GM21360 (cell line): Measurements from ENCODE around the gene KCNMB3.
A peak's percentile ranks its signal among the peaks of the same experiment; 100 is the strongest.

Experiments used
- ATAC-seq: cut with Tn5 transposase; IDR thresholded peaks from one replicate; pipeline ENCODE4 v1.9.1; 2021; ENCODE audit warnings: mild to moderate bottlenecking, moderate library complexity; ENCODE audit not compliant: unreplicated experiment

Gene KCNMB3

DNA sequence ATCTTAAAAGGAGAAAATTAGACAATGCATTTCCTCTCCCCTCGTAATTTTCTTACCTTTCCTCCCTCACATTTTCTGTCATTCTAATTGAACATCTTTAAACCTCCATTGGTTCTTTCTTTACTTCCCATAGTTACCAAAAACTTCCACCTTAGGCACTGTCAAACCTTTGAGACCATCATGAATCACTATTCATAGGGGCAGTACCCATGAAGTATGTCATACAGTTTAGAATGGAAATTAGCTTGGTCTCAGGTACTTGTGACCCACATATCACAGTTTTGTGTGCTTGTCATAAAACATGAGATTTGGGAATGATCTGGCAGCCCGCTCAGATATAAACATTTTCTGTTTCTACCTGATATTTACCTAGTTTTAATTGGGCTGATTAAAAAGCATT lies 50.1 kb downstream of the KCNMB3 start:
- no peak for ATAC-seq

DNA sequence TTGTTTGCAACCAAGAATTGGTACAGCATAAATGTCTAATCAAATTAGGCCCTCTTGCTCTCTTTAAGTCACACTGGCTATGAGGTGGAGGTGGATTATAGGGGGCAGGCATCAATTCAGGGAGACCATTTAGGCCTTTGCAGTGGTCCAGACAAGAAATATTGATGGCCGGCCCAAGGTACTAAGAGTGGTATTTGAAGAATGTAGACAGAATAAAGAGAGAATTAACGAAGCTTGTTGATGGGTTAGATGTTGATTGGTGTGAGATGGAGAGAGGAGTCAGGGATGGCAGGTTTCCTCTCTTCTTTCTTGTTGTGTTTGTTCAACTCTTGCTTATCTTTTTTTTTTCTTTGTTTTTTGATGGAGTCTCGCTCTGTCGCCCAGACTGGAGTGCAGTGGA lies 54.2 kb downstream of the KCNMB3 start:
- no peak for ATAC-seq

DNA sequence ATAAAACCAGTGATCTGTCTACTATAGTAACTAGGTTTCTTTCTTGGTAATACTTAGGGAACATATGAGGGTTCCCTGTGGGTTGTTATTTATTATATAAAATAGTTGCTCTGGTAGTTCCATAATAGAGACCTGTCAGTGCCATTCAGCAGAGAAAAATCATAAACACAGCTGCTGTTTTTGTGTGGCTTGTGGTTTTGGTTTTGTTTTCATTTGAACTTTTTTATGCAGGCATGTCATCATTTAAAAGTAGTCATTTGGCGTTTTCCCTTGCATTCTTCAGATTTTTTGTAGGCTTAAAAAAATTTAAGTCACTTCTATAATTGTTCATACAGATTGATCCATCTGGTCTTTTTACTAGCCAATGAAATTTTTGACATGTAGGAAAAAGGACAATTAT lies 54.8 kb downstream of the KCNMB3 start:
- peak; percentile 64 for ATAC-seq

DNA sequence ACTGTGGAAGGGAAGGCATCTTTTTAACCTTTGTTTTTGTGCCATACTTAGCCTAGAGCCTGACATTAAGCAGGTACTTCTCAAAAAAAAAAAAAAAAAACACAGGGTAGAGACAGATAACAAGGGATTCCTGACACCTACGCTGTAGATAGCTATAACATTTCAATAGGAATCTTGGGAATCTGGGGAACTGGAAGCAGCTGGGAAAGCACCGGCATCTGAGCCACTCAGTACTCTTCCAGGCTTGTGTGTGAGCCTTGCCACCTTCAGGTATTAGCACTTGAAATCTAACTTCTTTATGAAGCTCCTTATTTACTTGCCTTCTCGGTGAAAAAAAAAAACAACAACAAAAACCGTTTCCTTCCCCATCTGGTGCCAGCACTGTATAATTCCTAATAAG lies 56.0 kb downstream of the KCNMB3 start:
- no peak for ATAC-seq
